Pancreas (tissue), 10 donors: ENCODE data around the gene MS4A1. TPM values are rescaled to one million over a fixed set of nuclear protein-coding genes. Genes with fewer than 3 reads are reported as not detected.

Experiments
- ATAC-seq, 4 donors: fragments of 200-7000 bp; cut with Tn5 transposase; one replicate each; pipeline versions ENCODE4 v1.8.0 to v1.9.1; 2020; ENCODE audit warnings: mild to moderate bottlenecking in 4 of 4, moderate library complexity in 4 of 4
- DNase-seq, 6 donors: peaks; one replicate each; pipeline ENCODE4 v3.0.0-alpha.2; 2020
- FAIRE-seq: peaks from 2 replicates; lab custom pipeline; 2012; peaks lifted over from hg19 to GRCh38; lab: Jason Lieb, UNC
- H3K27ac ChIP-seq, 4 donors: fragments of 200-600 bp; sonication (generic); 1 replicate in 3 of 4; 2 replicates in 1 of 4; pipeline versions ENCODE4 v1.5.0 to v1.8.0; 2020
- H3K27me3 ChIP-seq, 4 donors: fragments of 200-600 bp; one replicate each; pipeline ENCODE4 v1.8.0; 2021
- H3K36me3 ChIP-seq, 3 donors: fragments of 200-600 bp; sonication (generic) in 1 of 3; one replicate each; pipeline versions ENCODE4 v1.5.0 to v1.8.0; 2020 to 2021
- H3K4me1 ChIP-seq, 3 donors: fragments of 200-600 bp; one replicate each; pipeline ENCODE4 v1.8.0; 2021
- H3K4me3 ChIP-seq, 4 donors: fragments of 200-600 bp; sonication (generic) in 2 of 4; one replicate each; pipeline versions ENCODE4 v1.5.0 to v1.8.0; 2020 to 2021
- H3K9me3 ChIP-seq, 4 donors: fragments of 200-600 bp; one replicate each; pipeline ENCODE4 v1.8.0; 2021
- CTCF ChIP-seq, 4 donors: fragments of 200-600 bp; sonication (generic) in 3 of 4; IDR thresholded peaks; one replicate each; pipeline versions ENCODE4 v1.5.0 to v1.8.0; 2021; ENCODE audit warnings: antibody characterized with exemption in 4 of 4
- WGBS, 2 donors: extraction: QIAGEN DNeasy Blood & Tissue Kit; methylation state at CpG; one replicate each; pipeline ENCODE4 v1.1.7; 2013; 5-methylcytosine and 5-hydroxymethylcytosine counted together
- intact Hi-C, 3 donors: fragments of 100-400 bp; cut with DNase I; formaldehyde crosslinking; loops; one replicate each; pipeline versions ENCODE4 v1.11.1 to v1.14.2; 2022
- polyA plus RNA-seq, 2 donors: library from polyadenylated mRNA; stranded (reverse); fragments of 200-250 nt; gene quantifications; one replicate each; pipeline ENCODE4 v1.2.3, GENCODE V29; 2013
- total RNA-seq, 6 donors: library from RNA; stranded (reverse); fragmentation: NEBNext Ultra II Directional in 4 of 6; extraction: Animal tissue kit (Norgen Biotek cat#: 25700) in 4 of 6; gene quantifications; one replicate each; pipeline versions ENCODE4 v1.2.1 to v1.2.4, GENCODE V29; 2021 to 2023
- donor health status: healthy with polysubstance abuse.
- donor health status: DM: no; HTN: no; CAD: no; lungs with moderate emphysema.
- donor health status: DM: no; HTN: no; CAD: no.
- donor health status: control.
- donor health status: control.
- donor health status: Bipolar disorder and iron deficiency.
- donor health status: DM: yes; HTN: yes; CAD: no.
- donor health status: DM: no; HTN: no; CAD: no.
- donor health status: DM: no; HTN: no; CAD: no.
- donor health status: DM: yes; HTN: yes; CAD: no.

MS4A1 gene
- total and polyA plus RNA-seq, 8 donors, result 0.08 to 1.2 (median 0.25) TPM; not detected in 2

DNA sequence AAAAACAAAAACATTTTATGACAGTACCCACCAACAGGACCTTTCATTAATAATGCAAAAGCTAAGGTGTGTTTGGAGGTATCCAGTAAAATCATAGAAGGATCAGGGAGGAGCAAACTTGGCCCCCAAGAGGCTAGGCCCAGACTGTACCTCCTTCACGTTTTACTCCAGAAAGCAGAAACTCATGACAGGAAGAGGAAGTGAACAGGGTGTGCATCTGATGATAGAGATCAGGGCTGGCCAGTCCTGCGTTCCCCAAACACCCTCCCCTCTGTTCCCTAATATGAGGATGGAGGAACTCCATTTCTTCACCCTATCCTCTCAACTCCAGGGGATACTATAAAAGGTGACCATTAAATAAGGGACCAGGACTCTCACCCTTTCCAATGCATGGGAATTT is 26.7 kb downstream of the MS4A1 start:
- no peak overlapping the region for H3K27ac ChIP-seq
- no peak overlapping the region for H3K4me3 ChIP-seq
- TF ChIP-seq CTCF (IDR thresholded peaks at IDR 0.05), result no peak
- DNase-seq (no peak), FAIRE-seq (no peak), ATAC-seq (peak in 1 of 4 donors; percentile 33)
- H3K9me3 ChIP-seq, result no peaks in the 10 kb centered on the region
- no peaks in the 10 kb centered on the region for H3K27me3 ChIP-seq
- WGBS, 2 donors, result 63 to 74% methylated on average over 2 of the region's 2 CpGs
- H3K4me1 ChIP-seq, result no peaks in the 10 kb centered on the region
- intact Hi-C loops, result loop anchor here in 2 of 3 donors (10.0 kb wide), 1 partner anchor 118 kb away; no protein-coding TSS in a partner anchor
- no peaks in the 10 kb centered on the region for H3K36me3 ChIP-seq

DNA sequence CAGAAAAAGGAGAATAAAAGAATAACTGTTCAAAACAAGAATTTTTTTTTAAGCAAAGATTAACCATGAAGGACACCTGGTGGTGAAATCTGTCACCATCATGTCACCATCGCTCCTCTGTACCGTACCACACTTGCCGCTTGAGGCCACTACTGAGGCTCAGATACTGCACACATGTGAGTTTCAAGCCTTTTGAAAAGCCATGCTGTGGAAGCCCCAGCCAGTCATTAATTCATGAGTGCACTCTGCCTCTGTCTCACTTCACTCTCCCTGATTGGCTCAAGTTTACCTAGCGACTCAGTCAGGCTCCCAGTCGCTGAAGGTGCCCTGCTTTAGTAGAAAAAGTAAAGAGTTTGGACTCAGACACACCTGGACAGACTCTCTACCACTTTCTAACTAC is 30.3 kb downstream of the MS4A1 start:
- H3K27ac ChIP-seq, result no peak overlapping the region
- intact Hi-C loops, result loop anchor here in 2 of 3 donors (10.0 kb wide), 1 partner anchor 121 kb away; no protein-coding TSS in a partner anchor
- no peaks in the 10 kb centered on the region for H3K27me3 ChIP-seq
- DNase-seq (peak in 4 of 6 donors; percentile 21 to 51 (median 24)), FAIRE-seq (no peak), ATAC-seq (peak; percentile 61 to 91 (median 86))
- H3K4me3 ChIP-seq, result no peak overlapping the region
- H3K4me1 ChIP-seq, result no peaks in the 10 kb centered on the region
- WGBS, 2 donors, result 36 to 49% methylated on average over 5 of the region's 5 CpGs
- no peaks in the 10 kb centered on the region for H3K9me3 ChIP-seq
- TF ChIP-seq CTCF (IDR thresholded peaks at IDR 0.05), result peak; percentile 29 to 48 (median 38)
- no peaks in the 10 kb centered on the region for H3K36me3 ChIP-seq

DNA sequence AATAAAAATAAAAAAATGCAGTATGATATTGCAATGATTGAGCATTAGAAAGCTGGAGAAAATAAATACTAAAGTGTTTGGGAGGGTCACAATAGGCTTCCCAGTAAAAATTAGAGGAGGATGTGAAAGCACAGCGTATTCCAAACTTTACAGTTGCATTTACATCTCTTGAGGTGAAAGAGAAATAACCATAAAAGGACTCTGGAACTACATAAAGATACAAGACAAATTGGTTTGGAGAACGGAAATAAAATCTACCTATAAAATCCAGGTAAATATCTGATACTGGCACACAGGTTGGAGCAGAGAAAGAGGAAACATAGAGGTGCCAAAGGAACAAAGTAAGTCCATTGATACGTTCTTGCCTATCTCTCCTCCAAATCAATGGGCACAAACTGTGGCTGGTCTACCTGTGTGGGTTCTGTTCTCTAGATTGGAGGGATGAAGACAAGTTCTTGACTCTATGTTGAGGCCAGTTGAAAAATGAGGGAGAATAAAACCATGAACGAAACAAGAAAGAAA is 36.9 kb downstream of the MS4A1 start, which contains the start of gene MS4A12:
TSS of gene MS4A12 (plus strand) at position 291 of the 522 bp plus-strand sequence. CDS start 4,541 bp downstream, outside the sequence.
- Histone ChIP-seq H3K27me3 (no peaks in the 10 kb centered on the region), H3K36me3 (no peaks in the 10 kb centered on the region), H3K9me3 (no peaks in the 10 kb centered on the region), H3K4me3 (no peak within 1 kb of the TSS), H3K4me1 (no peaks in the 10 kb centered on the region), H3K27ac (no peak within 1 kb of the TSS)
- intact Hi-C loops, result no loop called here
- FAIRE-seq (peak; percentile 41), ATAC-seq (no peak), DNase-seq (no peak)
- WGBS, 2 donors, result 65 to 74% methylated on average over 4 of the region's 4 CpGs
- no peak for TF ChIP-seq CTCF (IDR thresholded peaks at IDR 0.05)

- Histone ChIP-seq H3K36me3 (no peaks in the 10 kb centered on the region), H3K4me3 (no peak overlapping the region), H3K27ac (no peak overlapping the region), H3K9me3 (no peaks in the 10 kb centered on the region), H3K27me3 (no peaks in the 10 kb centered on the region), H3K4me1 (no peaks in the 10 kb centered on the region)
- intact Hi-C loops, result no loop called here
- no peak for ATAC-seq
- no peak for DNase-seq
- TF ChIP-seq CTCF (IDR thresholded peaks at IDR 0.05), result no peak
- no peak for FAIRE-seq
- 81 to 84% methylated on average over 2 of the region's 2 CpGs for WGBS, 2 donors
These were observed 37.8 kb downstream of the MS4A1 start for GRCh38 chr11:60493454-60493853.

GRCh38 chr11:60498399-60498798 is 42.8 kb downstream of the MS4A1 start:
- Histone ChIP-seq H3K4me3 (no peak overlapping the region), H3K27me3 (no peaks in the 10 kb centered on the region), H3K36me3 (no peaks in the 10 kb centered on the region), H3K27ac (no peak overlapping the region), H3K9me3 (no peaks in the 10 kb centered on the region), H3K4me1 (no peaks in the 10 kb centered on the region)
- no peak for TF ChIP-seq CTCF (IDR thresholded peaks at IDR 0.05)
- 84 to 89% methylated on average over 2 of the region's 2 CpGs for WGBS, 2 donors
- intact Hi-C loops, result no loop called here
- DNase-seq, result no peak
- ATAC-seq, result peak in 1 of 4 donors; percentile 17
- no peak for FAIRE-seq
